NCI-H2029 treated with DMSO at 0.1 percent for 48 hours (cell line): ENCODE data around the gene MAFG.
"Not testable (repeated sequence)": the region's sequence is repeated elsewhere in the genome, so short reads cannot be mapped to it uniquely, and the experiment has no call there.

ENCODE experiments used
- DNase-seq: peaks from one replicate; lab custom pipeline; 2025; lab: John Stamatoyannopoulos, UW

MAFG gene

DNA sequence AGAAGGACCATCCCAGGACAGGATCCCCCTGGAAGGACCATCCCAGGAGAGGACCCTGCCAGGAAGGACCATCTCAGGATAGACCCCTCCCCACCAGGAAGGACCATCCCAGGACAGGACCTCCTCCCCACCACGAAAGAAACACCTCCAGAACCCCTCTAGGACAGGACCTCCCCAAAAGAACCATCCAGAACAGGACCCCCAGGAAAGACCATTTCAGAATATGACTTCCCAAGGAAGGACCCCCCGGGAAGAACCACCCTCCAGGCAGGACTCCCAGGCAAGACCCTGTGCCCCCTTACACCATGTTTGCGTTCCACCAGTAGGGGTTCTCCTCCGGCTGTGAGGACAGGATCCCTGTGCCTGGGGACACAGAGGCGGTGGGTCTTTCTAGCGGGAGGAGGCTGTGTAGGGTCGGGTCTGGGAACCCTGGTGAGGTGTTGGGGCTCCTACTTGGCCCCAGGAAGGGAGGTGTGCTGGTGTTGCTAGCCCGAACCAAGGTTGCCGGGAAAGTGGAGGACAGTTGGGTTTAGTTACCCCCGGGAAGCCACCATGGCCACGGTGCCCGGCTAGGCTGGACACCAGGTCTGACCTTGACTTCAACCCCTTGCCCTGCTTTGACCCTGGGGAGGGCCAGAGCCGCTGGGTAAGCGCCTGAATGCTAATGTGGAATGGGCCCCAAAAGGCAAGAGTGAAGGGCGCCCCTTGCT is 31.3 kb upstream of the MAFG start:
- no peak for DNase-seq

DNA sequence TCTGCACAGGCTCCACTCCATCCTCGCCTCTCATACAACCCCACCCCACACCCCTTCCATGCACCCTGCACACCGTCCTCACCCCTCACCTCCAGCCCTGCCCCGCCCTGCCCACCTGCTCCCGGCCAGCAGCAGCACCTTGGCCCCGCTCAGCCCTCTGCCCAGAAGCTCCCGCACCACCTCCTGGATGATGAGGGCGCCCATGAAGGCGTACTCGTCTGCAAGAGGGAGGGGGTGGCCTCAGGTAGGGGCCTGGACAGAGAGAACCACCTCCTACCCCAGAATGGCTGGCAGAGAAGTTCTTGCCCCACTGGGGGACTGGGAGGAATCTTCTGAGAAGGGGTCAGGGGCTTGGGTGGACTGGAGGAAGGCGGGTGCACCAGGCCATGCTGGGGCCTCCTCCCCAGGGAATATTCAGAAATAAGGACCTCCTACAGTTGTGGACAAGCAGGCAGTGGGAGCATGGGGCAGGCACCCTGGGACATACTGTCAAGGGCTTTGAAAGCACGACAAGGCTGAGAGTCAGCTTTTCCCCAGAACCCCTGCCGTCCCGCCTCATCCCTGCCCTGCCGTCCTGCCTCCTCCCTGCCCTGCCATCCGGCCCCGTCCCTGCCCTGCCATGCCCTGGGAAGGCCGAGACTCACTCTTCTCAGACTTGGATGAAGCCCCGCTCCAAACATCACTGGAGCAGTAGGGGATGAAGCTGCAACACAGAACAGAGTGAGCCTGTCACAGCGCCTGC is 30.3 kb upstream of the MAFG start:
- DNase-seq: no peak

DNA sequence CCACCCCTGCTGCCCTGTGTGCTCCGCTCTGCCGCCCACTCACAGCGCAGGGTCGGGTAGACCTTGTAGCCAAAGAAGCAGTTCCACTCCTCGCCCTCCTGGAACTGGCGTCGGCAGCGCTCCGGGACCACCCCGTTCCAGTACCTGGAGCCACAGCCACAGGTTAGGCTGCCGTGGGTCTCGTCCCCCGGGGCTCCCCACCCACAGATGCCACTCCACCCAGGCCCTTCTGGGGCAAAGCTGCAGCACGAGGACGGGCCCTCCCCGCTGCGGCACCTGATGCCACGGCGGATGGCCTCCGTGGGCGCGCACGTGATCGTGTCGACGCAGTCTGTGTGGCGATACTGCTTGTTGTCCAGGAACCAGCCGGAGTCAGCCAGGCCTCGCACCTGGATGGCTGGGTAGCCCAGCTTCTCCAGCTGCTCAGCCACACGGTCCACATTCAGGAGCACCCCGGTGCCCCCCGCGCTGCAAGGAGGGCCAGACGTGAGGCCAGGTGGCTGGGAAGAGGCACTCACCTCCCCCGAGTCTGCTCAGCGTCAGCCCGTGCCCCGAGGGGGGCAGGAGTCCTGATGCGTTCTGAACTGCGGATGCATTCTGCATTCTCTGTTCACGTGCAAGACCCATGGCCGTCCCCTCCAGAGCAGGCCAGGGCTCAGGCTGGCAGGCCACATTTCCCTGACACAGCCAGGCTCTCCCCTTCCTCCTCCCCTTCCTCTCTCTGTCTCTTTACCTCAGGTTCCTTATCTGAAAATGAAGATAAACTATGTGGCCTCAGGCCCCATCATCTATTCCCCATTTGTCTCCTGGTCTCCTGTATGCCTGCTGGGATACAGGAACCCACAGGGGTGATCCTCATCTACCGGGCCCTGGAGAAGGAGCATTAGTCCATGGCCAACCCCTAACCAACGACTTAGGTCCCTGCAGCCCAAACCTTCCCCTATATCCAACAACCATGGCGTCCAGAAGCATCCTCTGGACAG is 29.4 kb upstream of the MAFG start:
- DNase-seq: no peak

DNA sequence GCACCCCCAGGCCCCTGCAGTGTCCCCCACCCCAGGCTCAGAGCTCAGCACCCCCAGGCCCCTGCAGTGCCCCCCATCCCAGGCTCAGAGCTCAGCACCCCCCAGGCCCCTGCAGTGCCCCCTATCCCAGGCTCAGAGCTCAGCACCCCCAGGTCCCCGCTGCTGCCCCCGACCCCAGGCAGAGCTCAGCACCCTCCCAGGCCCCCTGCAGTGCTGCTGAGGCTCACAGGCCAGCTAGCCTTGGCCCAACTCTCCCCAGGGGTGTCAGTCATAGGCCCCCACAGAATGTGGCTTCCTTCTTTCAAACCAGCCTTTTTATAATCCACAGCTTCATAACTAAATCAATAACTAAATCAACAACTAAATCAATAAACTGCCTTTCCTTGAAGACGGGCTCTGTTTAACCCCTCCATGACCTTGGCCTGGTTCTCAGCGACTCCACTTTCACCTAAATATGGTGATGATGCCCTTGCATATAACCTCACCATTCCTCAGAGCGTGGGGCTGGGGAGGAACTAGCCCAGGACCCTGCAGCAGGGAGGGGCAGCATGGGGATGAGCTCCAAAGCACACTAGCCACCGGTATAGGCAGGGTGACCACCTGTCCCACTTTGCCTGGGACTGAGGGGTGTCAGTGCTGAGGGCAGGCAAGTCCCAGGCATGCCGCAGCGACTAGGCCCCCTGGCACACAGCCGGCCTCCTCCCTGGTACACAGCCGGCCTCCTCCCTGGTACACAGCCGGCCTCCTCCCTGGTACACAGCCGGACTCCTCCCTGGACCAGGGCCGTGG is 28.4 kb upstream of the MAFG start:
- DNase-seq: no peak

GRCh38 chr17:81955058-81955681 is 27.6 kb upstream of the MAFG start:
- no peak for DNase-seq

GRCh38 chr17:81954131-81955057 is 26.9 kb upstream of the MAFG start:
- no peak for DNase-seq

- not testable (repeated sequence) for DNase-seq
These were observed 25.9 kb upstream of the MAFG start for GRCh38 chr17:81953443-81953842.

DNA sequence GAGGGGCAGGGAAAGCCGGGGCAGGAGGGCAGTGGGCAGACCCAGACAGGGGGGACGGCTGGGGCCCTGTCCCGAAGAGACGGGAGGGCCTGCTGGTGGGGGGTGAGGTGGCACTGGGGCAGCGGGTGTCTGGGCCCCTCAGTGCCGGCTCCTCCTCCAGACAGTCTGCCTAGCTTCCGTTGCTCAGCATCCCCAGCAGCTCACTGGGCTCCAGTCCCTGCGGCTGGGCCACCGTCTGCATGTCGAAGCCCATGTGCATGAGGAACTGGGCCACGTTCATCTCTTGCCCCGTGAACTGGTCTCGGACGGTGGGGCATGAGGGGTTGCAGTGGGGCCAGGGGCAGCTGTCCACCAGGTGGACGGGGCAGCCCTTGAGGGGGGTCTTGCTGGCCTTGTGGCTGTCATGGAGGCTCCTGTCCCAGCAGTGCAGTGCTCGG is 25.3 kb upstream of the MAFG start:
- DNase-seq: no peak

DNA sequence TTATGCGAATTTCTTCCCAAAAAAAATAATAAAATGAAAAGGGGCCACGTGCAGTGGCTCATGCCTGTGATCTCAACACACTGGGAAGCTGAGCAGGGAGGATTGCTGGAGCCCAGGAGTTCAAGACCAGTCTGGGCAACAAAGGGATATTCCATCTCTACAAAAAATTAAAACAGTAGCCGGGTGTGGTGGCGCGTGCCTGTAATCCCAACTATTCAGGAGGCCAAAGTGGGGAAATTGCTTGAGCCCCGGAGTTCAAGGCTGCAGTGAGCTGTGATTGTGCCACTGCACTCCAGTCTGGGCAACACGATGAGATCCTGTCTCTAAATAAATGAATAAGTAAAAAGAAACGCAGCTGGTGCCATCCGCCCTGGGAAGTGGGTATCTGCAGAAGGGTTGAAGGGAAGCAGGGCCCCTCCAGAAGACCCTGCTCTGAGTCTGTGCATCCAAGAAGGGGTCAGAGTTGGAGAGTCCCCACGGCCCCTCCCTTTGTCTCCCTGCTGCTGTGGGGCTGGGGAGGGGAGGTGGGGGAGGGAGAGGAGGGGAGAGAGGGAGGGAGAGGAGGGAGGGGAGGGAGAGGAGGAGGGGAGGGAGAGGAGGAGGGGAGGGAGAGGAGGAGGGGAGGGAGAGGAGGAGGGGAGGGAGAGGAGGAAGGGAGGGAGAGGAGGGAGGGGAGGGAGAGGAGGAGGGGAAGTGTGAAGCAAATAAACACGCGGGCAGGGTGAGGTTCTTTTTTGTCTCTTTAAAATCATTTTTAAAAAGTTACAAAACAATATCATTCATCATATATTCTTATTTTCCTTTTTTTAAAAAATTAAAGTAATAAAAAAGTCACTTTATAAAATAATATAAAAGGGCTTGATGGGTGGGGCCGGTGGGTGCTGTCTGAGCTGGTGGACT is 24.5 kb upstream of the MAFG start:
- no peak for DNase-seq

GRCh38 chr17:81950501-81950900 is 23.0 kb upstream of the MAFG start:
- no peak for DNase-seq

GRCh38 chr17:81948635-81949378 is 21.3 kb upstream of the MAFG start:
- no peak for DNase-seq

GRCh38 chr17:81947189-81947588 is 19.7 kb upstream of the MAFG start, which contains the start of gene MYADML2:
Gene MYADML2 (minus strand): TSS chr17:81947233. CDS start chr17:81941741, 5,492 bp downstream.
- DNase-seq: no peak

- DNase-seq: no peak
These were observed 17.3 kb upstream of the MAFG start for GRCh38 chr17:81944858-81945257.

GRCh38 chr17:81942167-81942553 is 14.6 kb upstream of the MAFG start:
- no peak for DNase-seq

- no peak for DNase-seq
These were observed 14.1 kb upstream of the MAFG start for GRCh38 chr17:81941484-81942166.

GRCh38 chr17:81940538-81941483 is 13.3 kb upstream of the MAFG start:
- no peak for DNase-seq
